Measurements from ENCODE around the gene SLC49A3. TPM values are rescaled to one million over a fixed set of nuclear protein-coding genes. Genes with fewer than 3 reads are reported as not detected.
A peak's percentile ranks its signal among the peaks of the same experiment; 100 is the strongest.

SLC49A3 gene
- total RNA-seq, 1 experiment from 2014 or later: 8.1 TPM

DNA sequence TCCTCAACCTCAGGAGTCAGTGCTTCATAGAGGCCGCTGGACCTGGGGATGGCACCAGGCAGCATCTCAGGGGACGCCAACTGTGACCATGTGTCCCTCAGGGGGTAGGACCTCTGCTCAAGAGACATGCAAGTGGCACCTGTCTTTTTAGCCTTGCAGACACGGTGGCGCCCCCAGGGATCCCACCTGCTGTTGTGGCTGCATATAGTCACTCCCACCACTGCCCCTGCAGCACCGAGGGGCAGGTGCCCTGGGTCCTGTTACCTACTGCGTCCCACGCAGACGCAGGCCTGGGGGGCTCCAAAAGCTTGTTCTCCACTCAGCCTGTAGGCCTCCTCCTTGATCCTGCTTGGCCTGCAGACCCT, 12.1 kb downstream of the SLC49A3 start:
- H3K4me1 ChIP-seq (replicated peaks; ENCODE audit: insufficient read depth): peaks cover 14% of the 10 kb centered on the region
- H3F3A ChIP-seq (ENCODE audit: insufficient read depth, low read depth): 0 out of 2 replicates have a peak, but pooled peaks cover 3% of the 10 kb centered on the region
- TF ChIP-seq EZH2 (IDR thresholded peaks at IDR 0.05; ENCODE audit: low read depth): no peak
- TF ChIP-seq, protein P1, sequence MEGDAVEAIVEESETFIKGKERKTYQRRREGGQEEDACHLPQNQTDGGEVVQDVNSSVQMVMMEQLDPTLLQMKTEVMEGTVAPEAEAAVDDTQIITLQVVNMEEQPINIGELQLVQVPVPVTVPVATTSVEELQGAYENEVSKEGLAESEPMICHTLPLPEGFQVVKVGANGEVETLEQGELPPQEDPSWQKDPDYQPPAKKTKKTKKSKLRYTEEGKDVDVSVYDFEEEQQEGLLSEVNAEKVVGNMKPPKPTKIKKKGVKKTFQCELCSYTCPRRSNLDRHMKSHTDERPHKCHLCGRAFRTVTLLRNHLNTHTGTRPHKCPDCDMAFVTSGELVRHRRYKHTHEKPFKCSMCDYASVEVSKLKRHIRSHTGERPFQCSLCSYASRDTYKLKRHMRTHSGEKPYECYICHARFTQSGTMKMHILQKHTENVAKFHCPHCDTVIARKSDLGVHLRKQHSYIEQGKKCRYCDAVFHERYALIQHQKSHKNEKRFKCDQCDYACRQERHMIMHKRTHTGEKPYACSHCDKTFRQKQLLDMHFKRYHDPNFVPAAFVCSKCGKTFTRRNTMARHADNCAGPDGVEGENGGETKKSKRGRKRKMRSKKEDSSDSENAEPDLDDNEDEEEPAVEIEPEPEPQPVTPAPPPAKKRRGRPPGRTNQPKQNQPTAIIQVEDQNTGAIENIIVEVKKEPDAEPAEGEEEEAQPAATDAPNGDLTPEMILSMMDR (conservative IDR thresholded peaks at IDR 0.05): no peak
- no peak overlapping the region for H3K4me2 ChIP-seq
- CTCF ChIA-PET: no interaction called here
- POLR2A ChIA-PET (ENCODE audit: unreplicated experiment): no interaction called here
- H3K27me3 ChIP-seq (ENCODE audit: insufficient read depth, low read depth): no peaks in the 10 kb centered on the region
- H3K27ac ChIP-seq: no peak overlapping the region
- H2AFZ ChIP-seq: no peak overlapping the region
- no peak overlapping the region for H3K4me3 ChIP-seq
- H3K9me2 ChIP-seq (ENCODE audit: insufficient read depth): no peaks in the 10 kb centered on the region
- intact Hi-C loops (cut with micrococcal nuclease; ENCODE audit: unreplicated experiment): no loop called here
- DNase-seq: no peak
- H4K20me1 ChIP-seq (ENCODE audit: insufficient read depth): no peaks in the 10 kb centered on the region
- H3K79me2 ChIP-seq (ENCODE audit: low read depth): peaks cover 26% of the 10 kb centered on the region
- no TSS peak for BruUV-seq (replicated peaks)
- H3K9me3 ChIP-seq (ENCODE audit: insufficient read depth, low read depth): no peaks in the 10 kb centered on the region
- no peaks in the 10 kb centered on the region for H3K36me3 ChIP-seq (ENCODE audit: low read depth)

GRCh38 chr4:675980-676870, 12.7 kb downstream of the SLC49A3 start:
- Histone ChIP-seq H3K36me3 (ENCODE audit: low read depth) (peaks cover 5% of the 10 kb centered on the region; the same call in 1 of the 2 replicates), H3K9me3 (ENCODE audit: insufficient read depth, low read depth) (no peaks in the 10 kb centered on the region), H4K20me1 (ENCODE audit: insufficient read depth) (no peaks in the 10 kb centered on the region), H3K27me3 (ENCODE audit: insufficient read depth, low read depth) (no peaks in the 10 kb centered on the region), H2AFZ (no peak overlapping the region), H3F3A (ENCODE audit: insufficient read depth, low read depth) (0 out of 2 replicates have a peak, but pooled peaks cover 3% of the 10 kb centered on the region), H3K4me3 (no peak overlapping the region; the same call in 1 of the 2 replicates), H3K4me2 (peak overlapping the region; percentile 96), H3K9me2 (ENCODE audit: insufficient read depth) (no peaks in the 10 kb centered on the region), H3K4me1 (replicated peaks; ENCODE audit: insufficient read depth) (peaks cover 14% of the 10 kb centered on the region), H3K79me2 (ENCODE audit: low read depth) (peaks cover 26% of the 10 kb centered on the region), H3K27ac (no peak overlapping the region)
- CTCF ChIA-PET: no interaction called here
- intact Hi-C loops (cut with micrococcal nuclease; ENCODE audit: unreplicated experiment): no loop called here
- no TSS peak for BruUV-seq (replicated peaks)
- POLR2A ChIA-PET (ENCODE audit: unreplicated experiment): no interaction called here
- peak in 1 of 2 experiments; percentile 33 for DNase-seq
- TF ChIP-seq, protein P1 (conservative IDR thresholded peaks at IDR 0.05): no peak
- TF ChIP-seq EZH2 (IDR thresholded peaks at IDR 0.05; ENCODE audit: low read depth): no peak

GRCh38 chr4:675036-675882, 13.7 kb downstream of the SLC49A3 start:
- H3K27me3 ChIP-seq (ENCODE audit: insufficient read depth, low read depth): no peaks in the 10 kb centered on the region
- H3K36me3 ChIP-seq (ENCODE audit: low read depth): peaks cover 5% of the 10 kb centered on the region; the same call in 1 of the 2 replicates
- TF ChIP-seq, protein P1 (conservative IDR thresholded peaks at IDR 0.05): no peak
- TF ChIP-seq EZH2 (IDR thresholded peaks at IDR 0.05; ENCODE audit: low read depth): no peak
- DNase-seq: no peak
- ChIA-PET CTCF (no interaction called here), POLR2A (ENCODE audit: unreplicated experiment) (no interaction called here)
- peak overlapping the region; percentile 94 for H2AFZ ChIP-seq
- intact Hi-C loops (cut with micrococcal nuclease; ENCODE audit: unreplicated experiment): no loop called here
- 0 out of 2 replicates have a peak, but pooled peaks cover 3% of the 10 kb centered on the region for H3F3A ChIP-seq (ENCODE audit: insufficient read depth, low read depth)
- peaks cover 14% of the 10 kb centered on the region for H3K4me1 ChIP-seq (replicated peaks; ENCODE audit: insufficient read depth)
- peak overlapping the region; percentile 25; the same call in 1 of the 2 replicates for H3K27ac ChIP-seq
- H4K20me1 ChIP-seq (ENCODE audit: insufficient read depth): no peaks in the 10 kb centered on the region
- peak overlapping the region; percentile 79 for H3K4me3 ChIP-seq
- TSS peak; percentile 44 for BruUV-seq (replicated peaks)
- H3K79me2 ChIP-seq (ENCODE audit: low read depth): peaks cover 26% of the 10 kb centered on the region
- H3K4me2 ChIP-seq: peak overlapping the region; percentile 96
- no peaks in the 10 kb centered on the region for H3K9me2 ChIP-seq (ENCODE audit: insufficient read depth)
- H3K9me3 ChIP-seq (ENCODE audit: insufficient read depth, low read depth): no peaks in the 10 kb centered on the region

Data from PC-9 (cell line).